K562 (cell line): ENCODE measurements around the gene CMIP. TPM values are rescaled to one million over a fixed set of nuclear protein-coding genes. Genes with fewer than 3 reads are reported as not detected.

Source experiments
- ATAC-seq: fragments of 200-7000 bp; cut with Tn5 transposase; 3 replicates; pipeline ENCODE4 v1.9.1; 2020; ENCODE audit warnings: moderate library complexity
- BruUV-seq: library from RNA; stranded (reverse); fragments of 400-500 nt; replicated peaks from 2 replicates; lab custom pipeline; 2021; lab: Mats Ljungman, UMichigan
- CTCF ChIA-PET: fragments of 300-600 bp; formaldehyde crosslinking; extraction: SDS; loops from one replicate; lab custom pipeline; 2021; ENCODE audit warnings: low intra/inter-chr PET ratio; lab: Yijun Ruan, JAX
- POLR2A ChIA-PET: fragments of 300-600, 350-650 bp; sonication (Branson Sonifier 250); formaldehyde crosslinking; extraction: SDS; loops from one replicate; lab custom pipeline; 2021; ENCODE audit warnings: antibody characterized with exemption, inconsistent platforms; lab: Yijun Ruan, JAX
- DNase-seq, 4 experiments: peaks; one replicate each; pipeline versions ENCODE4 v3.0.0 to v3.0.0-alpha.2; 2011 to 2018; ENCODE audit warnings: low spot score in 3 of 4, mixed read lengths in 3 of 4; ENCODE audit errors: extremely low read depth in 1 of 4
- FAIRE-seq: peaks from 2 replicates; lab custom pipeline; 2011; peaks lifted over from hg19 to GRCh38; lab: Jason Lieb, UNC
- H2AFZ ChIP-seq: 2 replicates; pipeline ENCODE4 v1.6.0; 2011; ENCODE audit warnings: low read depth, low read length, control low read depth, inconsistent platforms
- H3K27ac ChIP-seq: fragments of 200-600 bp; 3 replicates; pipeline ENCODE4 v1.8.0; 2011; ENCODE audit warnings: low read depth, mild to moderate bottlenecking, control low read depth, inconsistent platforms, low read length, moderate library complexity, mixed read lengths; ENCODE audit errors: extremely low read depth
- H3K27me3 ChIP-seq, 2 experiments: fragments of 300-600 bp in 1 of 2; 2 replicates in 1 of 2; 3 replicates in 1 of 2; pipeline versions ENCODE4 v1.6.0 to v1.8.0; 2011; ENCODE audit warnings: inconsistent platforms in 2 of 2, low read length in 2 of 2, mild to moderate bottlenecking in 1 of 2, mixed read lengths in 1 of 2, moderate library complexity in 1 of 2; ENCODE audit not compliant: control insufficient read depth in 2 of 2, insufficient read depth in 2 of 2
- H3K36me3 ChIP-seq: fragments of 300-600 bp; 3 replicates; pipeline ENCODE4 v1.8.0; 2011; ENCODE audit warnings: mild to moderate bottlenecking, low read length, inconsistent platforms; ENCODE audit not compliant: control insufficient read depth, insufficient read depth
- H3K4me1 ChIP-seq, 2 experiments: fragments of 200-600 bp in 1 of 2; replicated peaks in 1 of 2; 2 replicates in 1 of 2; 3 replicates in 1 of 2; pipeline versions ENCODE4 v1.5.1 to v1.8.0; 2011; ENCODE audit warnings: inconsistent platforms in 2 of 2, low read length in 2 of 2, mild to moderate bottlenecking in 1 of 2, mixed read lengths in 1 of 2, moderate library complexity in 1 of 2; ENCODE audit not compliant: control insufficient read depth in 2 of 2, insufficient read depth in 2 of 2
- H3K4me2 ChIP-seq: 2 replicates; pipeline ENCODE4 v1.6.1; 2011; ENCODE audit warnings: low read length, control low read depth, inconsistent platforms, mixed read lengths; ENCODE audit not compliant: insufficient read depth
- H3K4me3 ChIP-seq: fragments of 200-600 bp; sonication (generic), shearing (Covaris generic); 2 replicates; pipeline ENCODE4 v1.5.1; 2016; ENCODE audit warnings: control low read depth, inconsistent platforms
- H3K79me2 ChIP-seq: fragments of 200-600 bp; 3 replicates; pipeline ENCODE4 v1.8.0; 2011; ENCODE audit warnings: low read length, inconsistent platforms; ENCODE audit not compliant: control insufficient read depth, insufficient read depth
- H3K9ac ChIP-seq, 2 experiments: 2 replicates each; pipeline versions ENCODE4 v1.6.0 to v1.6.1; 2011; ENCODE audit warnings: low read depth in 2 of 2, low read length in 2 of 2, control low read depth in 1 of 2, inconsistent platforms in 1 of 2, mild to moderate bottlenecking in 1 of 2, mixed read lengths in 1 of 2; ENCODE audit not compliant: insufficient read depth in 1 of 2
- H3K9me1 ChIP-seq: one replicate; pipeline ENCODE4 v1.6.0; 2011; ENCODE audit warnings: inconsistent platforms, mild to moderate bottlenecking, low read length, moderate library complexity; ENCODE audit not compliant: control insufficient read depth, insufficient read depth
- H3K9me3 ChIP-seq: replicated peaks from 2 replicates; pipeline ENCODE4 v1.5.1; 2011; ENCODE audit warnings: low read depth, low read length, inconsistent platforms; ENCODE audit not compliant: control insufficient read depth, insufficient read depth
- H4K20me1 ChIP-seq: replicated peaks from 2 replicates; pipeline ENCODE4 v1.6.1; 2011; ENCODE audit warnings: low read length, inconsistent platforms, mixed read lengths; ENCODE audit not compliant: control insufficient read depth, insufficient read depth
- KLF13 ChIP-seq: fragments of 450-650 bp; IDR thresholded peaks from 2 replicates; pipeline ENCODE4 v1.6.1; 2016; ENCODE audit warnings: missing genetic modification characterization, low read depth, mild to moderate bottlenecking, missing compliant biosample characterization, moderate library complexity, borderline replicate concordance
- NELFE ChIP-seq: IDR thresholded peaks from 2 replicates; pipeline ENCODE4 v1.6.1; 2011; ENCODE audit warnings: mild to moderate bottlenecking; ENCODE audit not compliant: insufficient read depth, insufficient read length
- ZNF436 ChIP-seq: fragments of 250-450, 450-650 bp; sonication (Bioruptor Pico); formaldehyde crosslinking; IDR thresholded peaks from 2 replicates; pipeline ENCODE4 v1.7.0; 2020; ENCODE audit warnings: mild to moderate bottlenecking
- WGBS: fragments of 100-300 bp; shearing (Covaris generic); methylation state at CpG from one replicate; pipeline ENCODE4 v1.1.6; 2016; ENCODE audit warnings: low coverage, mixed read lengths; ENCODE audit not compliant: insufficient coverage; ENCODE audit errors: missing lambda C conversion rate; 5-methylcytosine and 5-hydroxymethylcytosine counted together
- in situ Hi-C: fragments of 300-500 bp; cut with MboI; formaldehyde crosslinking; loops from 4 replicates; pipeline ENCODE4 v1.15.0; 2018; ENCODE audit warnings: inconsistent platforms, mixed read lengths
- intact Hi-C: fragments of 100-400 bp; cut with micrococcal nuclease; formaldehyde crosslinking; loops from 2 replicates; pipeline ENCODE4 v1.14.2; 2022
- polyA plus RNA-seq, 8 experiments: library from polyadenylated mRNA; depleted of rRNA in 4 of 8; stranded (reverse) in 5 of 8; unstranded in 3 of 8; fragments of >200 nt; fragmentation: Nextera tagmentation in 2 of 8; fragmentation: Illumina TruSeq in 1 of 8; extraction: Ambion mirVana in 2 of 8; extraction: Trizol in 1 of 8; gene quantifications; 2 replicates each; pipeline versions ENCODE4 v1.2.1 to v1.2.3, GENCODE V29; 2011 to 2014; ENCODE audit warnings: inconsistent platforms in 1 of 8, missing spikeins in 1 of 8
- total RNA-seq, 7 experiments: library from RNA; depleted of rRNA in 6 of 7; stranded (reverse); fragments of >200 nt in 6 of 7; fragmentation: Illumina TruSeq in 2 of 7; extraction: Trizol in 2 of 7; gene quantifications; 2 replicates each; pipeline versions ENCODE4 v1.2.1 to v1.2.3, GENCODE V29; 2011 to 2021; ENCODE audit warnings: low replicate concordance in 1 of 7
- TF ChIP-seq, protein P1 (sequence below): fragments of 250-450 bp; sonication (Bioruptor Pico); IDR thresholded peaks from 2 replicates; pipeline ENCODE4 v1.8.0; 2022; ENCODE audit warnings: moderate library complexity, mild to moderate bottlenecking, inconsistent platforms

CMIP gene
- total and polyA plus RNA-seq, 9 of the 15 experiments (the other 6 are each of a cell fraction or from before 2014, with no cell fraction given): 0.94 to 82.5 (median 10.3) TPM

DNA sequence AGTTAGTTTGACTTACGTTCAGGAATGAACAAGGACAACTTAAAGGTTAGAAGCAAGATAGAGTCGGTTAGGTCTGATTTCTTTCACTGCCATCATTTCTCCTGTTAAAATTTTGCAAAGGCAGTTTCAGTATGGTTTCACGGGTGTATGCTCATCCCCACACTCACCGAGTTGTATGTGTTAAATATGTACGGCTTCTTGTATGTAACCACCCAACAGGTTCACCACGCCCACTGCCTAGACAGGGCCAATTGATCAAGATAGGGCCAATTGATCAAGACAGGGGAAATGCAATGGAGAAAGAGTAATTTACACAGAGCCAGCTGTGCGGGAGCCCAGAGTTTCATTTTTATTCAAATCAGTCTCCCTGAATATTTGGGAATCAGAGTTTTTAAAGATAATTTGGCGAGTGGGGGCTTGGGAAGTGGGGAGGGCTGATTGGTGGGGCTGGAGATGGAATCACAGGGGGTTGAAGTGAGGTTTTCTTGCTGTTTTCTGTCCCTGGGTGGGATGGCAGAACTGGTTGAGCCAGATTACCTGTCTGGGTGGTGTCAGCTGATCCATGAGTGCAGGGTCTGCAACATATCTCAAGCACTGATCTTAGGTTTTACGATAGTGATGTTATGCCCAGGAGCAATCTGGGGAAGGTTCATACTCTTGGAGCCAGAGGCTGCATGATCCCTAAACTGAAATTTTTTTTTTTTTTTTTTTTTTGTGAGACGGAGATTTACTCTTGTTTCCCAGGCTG is 272.0 kb downstream of the CMIP start:
- POLR2A ChIA-PET: interaction anchor here (0.8 kb wide), 1 partner anchor 22 kb away, joined by 3 read pairs; no protein-coding TSS in a partner anchor
- no peak overlapping the region for H3K9ac ChIP-seq

More for the DNA sequence above, 272.0 kb downstream of the CMIP start:
- CTCF ChIA-PET: interaction anchor here (0.6 to 1.4 kb wide), 3 partner anchors 14 to 171 kb away, joined by 3 to 4 read pairs (median 4); no protein-coding TSS in a partner anchor
- in situ Hi-C loops (no loop called here), intact Hi-C loops (no loop called here)
- BruUV-seq: no TSS peak
- Histone ChIP-seq H3K9me3 (no peaks in the 10 kb centered on the region; the same call in 1 of the 2 replicates), H4K20me1 (no peaks in the 10 kb centered on the region; the same call in 1 of the 2 replicates), H3K9me1 (no peaks in the 10 kb centered on the region), H3K4me2 (no peak overlapping the region), H3K4me1 (peaks cover 21 to 27% of the 10 kb centered on the region in 2 experiments), H3K79me2 (no peaks in the 10 kb centered on the region), H2AFZ (no peak overlapping the region), H3K27ac (no peak overlapping the region), H3K27me3 (no peaks in the 10 kb centered on the region), H3K4me3 (no peak overlapping the region), H3K36me3 (no peaks in the 10 kb centered on the region)
- DNase-seq: no peak
- no peak for TF ChIP-seq ZNF436
- TF ChIP-seq NELFE: no peak
- TF ChIP-seq KLF13: no peak
- TF ChIP-seq, protein P1, sequence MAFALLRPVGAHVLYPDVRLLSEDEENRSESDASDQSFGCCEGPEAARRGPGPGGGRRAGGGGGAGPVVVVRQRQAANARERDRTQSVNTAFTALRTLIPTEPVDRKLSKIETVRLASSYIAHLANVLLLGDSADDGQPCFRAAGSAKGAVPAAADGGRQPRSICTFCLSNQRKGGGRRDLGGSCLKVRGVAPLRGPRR (CRISPR knock-in tag): no peak
- ATAC-seq: no peak
- FAIRE-seq: no peak
- 31% methylated on average over 10 of the region's 10 CpGs for WGBS
